Measurements from ENCODE around the gene SOCS7.

DNA sequence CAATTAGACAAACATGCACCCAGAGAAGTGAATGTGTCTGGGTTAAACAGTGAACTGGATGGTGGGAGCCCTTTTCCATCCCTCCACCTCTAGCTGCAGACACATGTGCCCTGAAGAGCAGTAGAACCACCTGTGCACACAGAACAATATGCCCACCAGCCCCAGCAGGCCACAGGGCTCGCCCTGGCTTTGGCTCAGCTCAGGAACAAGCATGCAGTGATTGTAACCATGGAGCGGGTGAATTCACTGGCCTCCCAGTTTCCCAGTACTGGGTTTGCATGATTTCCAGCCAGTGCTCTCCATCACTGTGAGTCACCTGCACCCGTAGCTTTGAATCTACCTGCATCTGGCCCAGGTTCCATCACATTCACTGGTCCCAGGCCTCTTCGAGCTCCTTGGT is 13.1 kb upstream of the SOCS7 start:
- no peak for TF ChIP-seq TAF1 (IDR thresholded peaks at IDR 0.05; ENCODE audit: borderline replicate concordance, low read depth, low read length)
- TF ChIP-seq POLR2AphosphoS5 (IDR thresholded peaks at IDR 0.05; ENCODE audit: low read depth, low read length), result no peak
